Measurements from ENCODE around the gene ZNF718. TPM values are rescaled to one million over a fixed set of nuclear protein-coding genes. Genes with fewer than 3 reads are reported as not detected.
"Not testable (repeated sequence)": the region's sequence is repeated elsewhere in the genome, so short reads cannot be mapped to it uniquely, and the experiment has no call there.

Gene ZNF718
- total RNA-seq (4.2 and 4.7 TPM in 2 replicates), polyA plus RNA-seq (2.3 and 2.5 TPM in 2 replicates)

DNA sequence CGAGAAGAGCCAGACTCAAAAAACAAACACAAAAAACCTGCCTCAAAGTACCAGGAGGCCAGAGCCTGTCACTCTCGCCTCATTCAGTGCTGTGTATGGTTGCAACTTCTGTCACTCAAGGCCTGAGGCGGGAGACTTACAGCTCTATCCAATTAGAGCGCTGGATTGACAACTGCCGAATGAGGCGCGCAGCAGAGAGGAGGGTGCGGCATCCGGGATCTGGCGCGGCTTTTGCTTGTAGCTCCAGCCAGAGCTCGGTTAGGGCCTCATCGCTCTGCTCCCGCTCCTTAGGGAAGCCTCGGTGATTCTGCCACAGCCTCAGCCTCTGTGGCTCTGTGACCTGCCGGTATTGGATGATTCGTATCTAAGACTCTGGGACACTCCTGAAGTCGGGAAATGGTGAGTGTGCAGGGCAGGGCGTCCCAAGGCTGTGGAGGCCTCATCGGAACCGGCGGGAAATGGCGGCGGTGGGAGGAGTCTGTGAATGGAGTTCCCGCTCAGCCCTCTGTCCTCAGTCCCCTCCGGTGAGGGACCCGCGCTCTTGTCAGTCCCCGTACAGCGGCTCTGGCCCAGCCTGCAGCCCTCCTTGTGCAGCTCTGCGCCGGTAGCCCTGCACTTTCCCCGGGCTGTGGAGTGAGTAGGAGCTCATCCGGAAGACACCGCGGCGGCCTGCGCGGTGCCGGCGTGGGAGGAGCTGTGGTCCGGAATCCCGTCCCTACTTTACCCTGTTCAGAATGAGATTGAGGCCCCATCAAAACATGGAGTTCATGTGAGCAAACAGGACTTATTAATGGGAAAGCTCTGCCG, at the start of gene ZNF718:
Gene ZNF718, plus strand, starts transcription at position 227 of the 807 bp plus-strand sequence. Its CDS starts 170 bp downstream, at position 397.
- Histone ChIP-seq H3K9me2 (replicated peaks; ENCODE audit: insufficient read depth) (no peaks in the 10 kb centered on the region), H3K79me2 (peaks cover 19% of the 10 kb centered on the region), H3K4me1 (ENCODE audit: insufficient read depth) (peaks cover 5% of the 10 kb centered on the region), H3K4me2 (peak within 1 kb of the TSS; percentile 90), H3K27me3 (no peaks in the 10 kb centered on the region), H2AFZ (peak within 1 kb of the TSS; percentile 99), H4K20me1 (ENCODE audit: insufficient read depth, poor library complexity, severe bottlenecking) (no peaks in the 10 kb centered on the region), H3K27ac (peak within 1 kb of the TSS; percentile 98), H3K4me3 (peak within 1 kb of the TSS; percentile 95), H3K9me3 (ENCODE audit: low read depth) (no peaks in the 10 kb centered on the region), H3K36me3 (replicated peaks; ENCODE audit: insufficient read depth, low read depth) (no peaks in the 10 kb centered on the region)
- TF ChIP-seq EZH2phosphoT487 (IDR thresholded peaks at IDR 0.05; ENCODE audit: low read depth, severe bottlenecking, unreplicated experiment): no peak
- no peak for TF ChIP-seq EZH2 (IDR thresholded peaks at IDR 0.05; ENCODE audit: borderline replicate concordance)
- TF ChIP-seq, protein P1, sequence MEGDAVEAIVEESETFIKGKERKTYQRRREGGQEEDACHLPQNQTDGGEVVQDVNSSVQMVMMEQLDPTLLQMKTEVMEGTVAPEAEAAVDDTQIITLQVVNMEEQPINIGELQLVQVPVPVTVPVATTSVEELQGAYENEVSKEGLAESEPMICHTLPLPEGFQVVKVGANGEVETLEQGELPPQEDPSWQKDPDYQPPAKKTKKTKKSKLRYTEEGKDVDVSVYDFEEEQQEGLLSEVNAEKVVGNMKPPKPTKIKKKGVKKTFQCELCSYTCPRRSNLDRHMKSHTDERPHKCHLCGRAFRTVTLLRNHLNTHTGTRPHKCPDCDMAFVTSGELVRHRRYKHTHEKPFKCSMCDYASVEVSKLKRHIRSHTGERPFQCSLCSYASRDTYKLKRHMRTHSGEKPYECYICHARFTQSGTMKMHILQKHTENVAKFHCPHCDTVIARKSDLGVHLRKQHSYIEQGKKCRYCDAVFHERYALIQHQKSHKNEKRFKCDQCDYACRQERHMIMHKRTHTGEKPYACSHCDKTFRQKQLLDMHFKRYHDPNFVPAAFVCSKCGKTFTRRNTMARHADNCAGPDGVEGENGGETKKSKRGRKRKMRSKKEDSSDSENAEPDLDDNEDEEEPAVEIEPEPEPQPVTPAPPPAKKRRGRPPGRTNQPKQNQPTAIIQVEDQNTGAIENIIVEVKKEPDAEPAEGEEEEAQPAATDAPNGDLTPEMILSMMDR (IDR thresholded peaks at IDR 0.05; ENCODE audit: poor library complexity): no peak
- DNase-seq (ENCODE audit: low spot score): peak; percentile 97
- WGBS (ENCODE audit: low lambda C conversion rate, missing lambda C conversion rate): 1% methylated on average over 41 of the region's 44 CpGs

GRCh38 chr4:85951-86350, 38.4 kb upstream of the ZNF718 start:
- H3K27ac ChIP-seq: no peak overlapping the region
- 97% methylated on average over 3 of the region's 3 CpGs for WGBS (ENCODE audit: low lambda C conversion rate, missing lambda C conversion rate)
- peak overlapping the region; percentile 9 for H3K4me3 ChIP-seq
- H3K4me2 ChIP-seq: no peak overlapping the region
- TF ChIP-seq, protein P1 (IDR thresholded peaks at IDR 0.05; ENCODE audit: poor library complexity): no peak
- no peak for TF ChIP-seq EZH2phosphoT487 (IDR thresholded peaks at IDR 0.05; ENCODE audit: low read depth, severe bottlenecking, unreplicated experiment)
- TF ChIP-seq EZH2 (IDR thresholded peaks at IDR 0.05; ENCODE audit: borderline replicate concordance): no peak
- H3K27me3 ChIP-seq: no peaks in the 10 kb centered on the region
- H2AFZ ChIP-seq: no peak overlapping the region
- no peaks in the 10 kb centered on the region for H3K79me2 ChIP-seq
- no peaks in the 10 kb centered on the region for H4K20me1 ChIP-seq (ENCODE audit: insufficient read depth, poor library complexity, severe bottlenecking)
- peaks cover 23% of the 10 kb centered on the region for H3K36me3 ChIP-seq (replicated peaks; ENCODE audit: insufficient read depth, low read depth)
- H3K9me3 ChIP-seq (ENCODE audit: low read depth): peaks cover 85% of the 10 kb centered on the region
- H3K4me1 ChIP-seq (ENCODE audit: insufficient read depth): no peaks in the 10 kb centered on the region
- no peaks in the 10 kb centered on the region for H3K9me2 ChIP-seq (replicated peaks; ENCODE audit: insufficient read depth)
- DNase-seq (ENCODE audit: low spot score): no peak

DNA sequence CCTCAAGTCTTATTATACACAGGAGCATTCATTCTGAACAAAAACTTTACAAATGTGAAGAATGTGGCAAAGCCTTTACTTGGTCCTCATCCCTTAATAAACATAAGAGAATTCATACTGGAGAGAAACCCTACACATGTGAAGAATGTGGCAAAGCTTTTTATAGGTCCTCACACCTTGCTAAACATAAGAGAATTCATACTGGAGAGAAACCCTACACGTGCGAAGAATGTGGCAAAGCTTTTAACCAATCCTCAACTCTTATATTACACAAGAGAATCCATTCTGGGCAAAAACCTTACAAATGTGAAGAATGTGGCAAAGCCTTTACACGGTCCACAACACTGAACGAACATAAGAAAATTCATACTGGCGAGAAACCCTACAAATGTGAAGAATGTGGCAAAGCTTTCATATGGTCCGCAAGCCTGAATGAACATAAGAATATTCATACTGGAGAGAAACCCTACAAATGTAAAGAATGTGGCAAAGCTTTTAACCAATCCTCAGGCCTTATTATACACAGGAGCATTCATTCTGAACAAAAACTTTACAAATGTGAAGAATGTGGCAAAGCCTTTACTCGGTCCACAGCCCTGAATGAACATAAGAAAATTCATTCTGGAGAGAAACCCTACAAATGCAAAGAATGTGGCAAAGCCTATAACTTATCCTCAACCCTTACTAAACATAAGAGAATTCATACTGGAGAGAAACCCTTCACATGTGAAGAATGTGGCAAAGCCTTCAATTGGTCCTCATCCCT, 37.6 kb upstream of the ZNF718 start:
- peaks cover 23% of the 10 kb centered on the region for H3K36me3 ChIP-seq (replicated peaks; ENCODE audit: insufficient read depth, low read depth)
- not testable (repeated sequence) for H3K9me2 ChIP-seq (replicated peaks; ENCODE audit: insufficient read depth); H3K4me1 ChIP-seq (ENCODE audit: insufficient read depth); H3K4me2 ChIP-seq; H3K27me3 ChIP-seq; DNase-seq (ENCODE audit: low spot score); H3K79me2 ChIP-seq; H4K20me1 ChIP-seq (ENCODE audit: insufficient read depth, poor library complexity, severe bottlenecking); H2AFZ ChIP-seq; H3K27ac ChIP-seq
- peak overlapping the region; percentile 9 for H3K4me3 ChIP-seq
- WGBS (ENCODE audit: low lambda C conversion rate, missing lambda C conversion rate): 97% methylated on average over 7 of the region's 7 CpGs
- H3K9me3 ChIP-seq (ENCODE audit: low read depth): peaks cover 85% of the 10 kb centered on the region

GRCh38 chr4:98386-98785, 25.9 kb upstream of the ZNF718 start:
- no peaks in the 10 kb centered on the region for H3K9me2 ChIP-seq (replicated peaks; ENCODE audit: insufficient read depth)
- TF ChIP-seq, protein P1 (IDR thresholded peaks at IDR 0.05; ENCODE audit: poor library complexity): no peak
- TF ChIP-seq EZH2 (IDR thresholded peaks at IDR 0.05; ENCODE audit: borderline replicate concordance) (no peak), EZH2phosphoT487 (IDR thresholded peaks at IDR 0.05; ENCODE audit: low read depth, severe bottlenecking, unreplicated experiment) (no peak)
- H3K9me3 ChIP-seq (ENCODE audit: low read depth): peaks cover 4% of the 10 kb centered on the region
- H3K4me3 ChIP-seq: no peak overlapping the region
- H3K27me3 ChIP-seq: no peaks in the 10 kb centered on the region
- no peak overlapping the region for H2AFZ ChIP-seq
- no peak overlapping the region for H3K27ac ChIP-seq
- 92% methylated on average over 1 of the region's 1 CpG for WGBS (ENCODE audit: low lambda C conversion rate, missing lambda C conversion rate)
- no peaks in the 10 kb centered on the region for H3K4me1 ChIP-seq (ENCODE audit: insufficient read depth)
- no peaks in the 10 kb centered on the region for H4K20me1 ChIP-seq (ENCODE audit: insufficient read depth, poor library complexity, severe bottlenecking)
- H3K4me2 ChIP-seq: no peak overlapping the region
- no peaks in the 10 kb centered on the region for H3K79me2 ChIP-seq
- DNase-seq (ENCODE audit: low spot score): no peak
- H3K36me3 ChIP-seq (replicated peaks; ENCODE audit: insufficient read depth, low read depth): no peaks in the 10 kb centered on the region
